ENCODE results near the gene ARL4C.

Gene ARL4C

DNA sequence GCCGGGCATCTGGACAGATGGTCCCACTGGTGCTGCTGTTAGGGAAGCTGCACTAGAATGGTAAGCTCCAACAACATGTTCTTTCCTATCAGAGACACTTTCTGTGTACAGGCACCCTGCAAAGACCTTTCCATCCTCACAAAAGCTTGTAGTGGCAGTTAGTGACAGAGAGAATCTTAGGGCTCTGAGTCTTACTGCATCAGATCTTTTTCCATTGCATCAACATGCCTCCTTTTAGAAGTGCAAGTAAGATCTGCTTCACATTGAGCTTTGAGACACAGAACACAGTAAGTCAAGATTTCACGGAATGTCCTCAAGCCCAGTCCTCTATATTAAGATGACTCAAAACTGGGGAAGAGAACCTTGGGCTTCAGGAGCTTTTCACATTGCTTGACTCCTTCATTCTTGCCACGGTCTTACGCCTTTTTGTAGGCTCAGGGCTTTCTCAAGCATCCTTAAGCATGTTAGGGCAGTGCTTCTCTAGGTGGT is 52.6 kb downstream of the ARL4C start:
- no peak for DNase-seq
